Sigmoid colon (tissue), 7 donors: ENCODE data around the gene BDKRB2. TPM values are rescaled to one million over a fixed set of nuclear protein-coding genes. Genes with fewer than 3 reads are reported as not detected.

Experiments
- DNase-seq: peaks from one replicate; pipeline ENCODE4 v3.0.0-alpha.2; 2019
- H3K27ac ChIP-seq, 4 donors: fragments of 200-600 bp; sonication (generic); one replicate each; pipeline ENCODE4 v1.5.1; 2016 to 2019; ENCODE audit warnings: mild to moderate bottlenecking in 1 of 4
- H3K27me3 ChIP-seq, 3 donors: fragments of 200-600 bp; sonication (generic); one replicate each; pipeline ENCODE4 v1.5.1; 2019; ENCODE audit warnings: mild to moderate bottlenecking in 1 of 3
- H3K36me3 ChIP-seq, 4 donors: fragments of 200-600 bp; sonication (generic); one replicate each; pipeline ENCODE4 v1.5.1; 2016 to 2019
- H3K4me1 ChIP-seq, 4 donors: fragments of 200-600 bp; sonication (generic); one replicate each; pipeline ENCODE4 v1.5.1; 2017 to 2019
- H3K4me3 ChIP-seq, 4 donors: fragments of 200-600 bp; sonication (generic); one replicate each; pipeline ENCODE4 v1.5.1; 2017 to 2019; ENCODE audit warnings: mild to moderate bottlenecking in 2 of 4, moderate library complexity in 1 of 4
- H3K9me3 ChIP-seq, 4 donors: fragments of 200-600 bp in 3 of 4; sonication (generic) in 3 of 4; one replicate each; pipeline versions ENCODE4 v1.5.1 to v1.6.1; 2013 to 2019
- EP300 ChIP-seq, 4 donors: sonication (generic); formaldehyde crosslinking; IDR thresholded peaks; one replicate each; pipeline ENCODE4 v1.6.1; 2017; ENCODE audit warnings: antibody characterized with exemption in 4 of 4
- POLR2A ChIP-seq, 2 donors: fragments of 450-650 bp; IDR thresholded peaks; one replicate each; pipeline ENCODE4 v1.6.1; 2016; ENCODE audit warnings: antibody characterized with exemption in 2 of 2, mild to moderate bottlenecking in 2 of 2, moderate library complexity in 2 of 2
- POLR2AphosphoS5 ChIP-seq, 4 donors: sonication (generic); formaldehyde crosslinking; IDR thresholded peaks; one replicate each; pipeline ENCODE4 v1.6.1; 2017; ENCODE audit warnings: antibody characterized with exemption in 4 of 4
- WGBS, 2 donors: extraction: QIAGEN DNeasy Blood & Tissue Kit; methylation state at CpG; one replicate each; pipeline ENCODE4 v1.1.7; 2013; 5-methylcytosine and 5-hydroxymethylcytosine counted together
- intact Hi-C: fragments of 100-400 bp; cut with DNase I; formaldehyde crosslinking; loops from one replicate; pipeline ENCODE4 v1.15.1; 2023
- polyA plus RNA-seq, 3 donors: library from polyadenylated mRNA; stranded (reverse); fragments of 200-250 nt; gene quantifications; one replicate each; pipeline ENCODE4 v1.2.3, GENCODE V29; 2013
- total RNA-seq, 4 donors: library from RNA; depleted of rRNA; stranded (reverse); fragments of >200 nt; gene quantifications; one replicate each; pipeline ENCODE4 v1.1.0, GENCODE V29; 2016
- TF ChIP-seq, protein P1 (sequence below), 4 experiments: fragments of 450-650 bp in 3 of 4; fragments of 200-600 bp in 1 of 4; IDR thresholded peaks; one replicate each; pipeline ENCODE4 v1.5.1; 2016 to 2019; ENCODE audit warnings: antibody characterized with exemption in 4 of 4, mild to moderate bottlenecking in 3 of 4, moderate library complexity in 2 of 4
- donor health status: healthy with polysubstance abuse.
- donor health status: Bipolar disorder and iron deficiency.
- donor health status: healthy.

BDKRB2 gene
- total and polyA plus RNA-seq, 7 donors, result 1.8 to 10.8 (median 4.5) TPM

- H3K36me3 ChIP-seq, result no peaks in the 10 kb centered on the region
- TF ChIP-seq, protein P1, sequence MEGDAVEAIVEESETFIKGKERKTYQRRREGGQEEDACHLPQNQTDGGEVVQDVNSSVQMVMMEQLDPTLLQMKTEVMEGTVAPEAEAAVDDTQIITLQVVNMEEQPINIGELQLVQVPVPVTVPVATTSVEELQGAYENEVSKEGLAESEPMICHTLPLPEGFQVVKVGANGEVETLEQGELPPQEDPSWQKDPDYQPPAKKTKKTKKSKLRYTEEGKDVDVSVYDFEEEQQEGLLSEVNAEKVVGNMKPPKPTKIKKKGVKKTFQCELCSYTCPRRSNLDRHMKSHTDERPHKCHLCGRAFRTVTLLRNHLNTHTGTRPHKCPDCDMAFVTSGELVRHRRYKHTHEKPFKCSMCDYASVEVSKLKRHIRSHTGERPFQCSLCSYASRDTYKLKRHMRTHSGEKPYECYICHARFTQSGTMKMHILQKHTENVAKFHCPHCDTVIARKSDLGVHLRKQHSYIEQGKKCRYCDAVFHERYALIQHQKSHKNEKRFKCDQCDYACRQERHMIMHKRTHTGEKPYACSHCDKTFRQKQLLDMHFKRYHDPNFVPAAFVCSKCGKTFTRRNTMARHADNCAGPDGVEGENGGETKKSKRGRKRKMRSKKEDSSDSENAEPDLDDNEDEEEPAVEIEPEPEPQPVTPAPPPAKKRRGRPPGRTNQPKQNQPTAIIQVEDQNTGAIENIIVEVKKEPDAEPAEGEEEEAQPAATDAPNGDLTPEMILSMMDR (IDR thresholded peaks at IDR 0.05), result no peak
- TF ChIP-seq POLR2AphosphoS5 (IDR thresholded peaks at IDR 0.05), result no peak
- TF ChIP-seq EP300 (IDR thresholded peaks at IDR 0.05), result no peak
- TF ChIP-seq POLR2A (IDR thresholded peaks at IDR 0.05), result no peak
- H3K27me3 ChIP-seq, result no peaks in the 10 kb centered on the region
- H3K4me1 ChIP-seq, result peaks cover 0 to 16% (median 12%) of the 10 kb centered on the region in 4 donors
- no peak for DNase-seq
- peak overlapping the region in 3 of 4 donors; percentile 19 to 47 (median 37) for H3K27ac ChIP-seq
- WGBS, 2 donors, result 59 to 73% methylated on average over 8 of the region's 8 CpGs
- H3K9me3 ChIP-seq, result no peaks in the 10 kb centered on the region
- intact Hi-C loops, result no loop called here
- no peak overlapping the region for H3K4me3 ChIP-seq
These were observed 19.9 kb downstream of the BDKRB2 start for GRCh38 chr14:96224480-96225096.

DNA sequence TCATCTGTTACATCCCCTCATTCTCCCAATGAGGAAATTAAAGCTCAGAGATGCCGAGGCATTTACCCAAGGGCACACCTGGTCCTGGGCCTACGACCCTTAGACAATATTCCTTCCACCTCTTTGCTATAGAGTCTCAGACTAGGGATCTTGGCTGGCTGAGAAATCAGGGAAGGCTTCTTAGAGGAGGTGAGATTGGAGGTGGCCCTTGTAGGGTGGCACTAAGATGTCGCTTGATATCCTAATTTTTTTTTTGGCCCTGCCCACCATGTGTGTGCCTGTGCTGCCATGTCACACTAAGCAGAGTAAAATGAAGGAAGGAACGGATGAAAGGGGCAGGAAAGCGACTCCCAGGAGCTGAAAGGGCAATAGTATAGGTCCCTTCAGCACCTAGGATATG is 20.6 kb downstream of the BDKRB2 start:
- WGBS, 2 donors, result 75 to 83% methylated on average over 5 of the region's 5 CpGs
- Histone ChIP-seq H3K36me3 (no peaks in the 10 kb centered on the region), H3K27me3 (no peaks in the 10 kb centered on the region), H3K27ac (peak overlapping the region; percentile 19 to 47 (median 33)), H3K4me1 (peaks cover 0 to 14% (median 12%) of the 10 kb centered on the region in 4 donors), H3K9me3 (no peaks in the 10 kb centered on the region), H3K4me3 (no peak overlapping the region)
- TF ChIP-seq EP300 (IDR thresholded peaks at IDR 0.05) (no peak), POLR2A (IDR thresholded peaks at IDR 0.05) (no peak), POLR2AphosphoS5 (IDR thresholded peaks at IDR 0.05) (no peak)
- TF ChIP-seq, protein P1 (IDR thresholded peaks at IDR 0.05), result no peak
- no peak for DNase-seq
- intact Hi-C loops, result no loop called here

DNA sequence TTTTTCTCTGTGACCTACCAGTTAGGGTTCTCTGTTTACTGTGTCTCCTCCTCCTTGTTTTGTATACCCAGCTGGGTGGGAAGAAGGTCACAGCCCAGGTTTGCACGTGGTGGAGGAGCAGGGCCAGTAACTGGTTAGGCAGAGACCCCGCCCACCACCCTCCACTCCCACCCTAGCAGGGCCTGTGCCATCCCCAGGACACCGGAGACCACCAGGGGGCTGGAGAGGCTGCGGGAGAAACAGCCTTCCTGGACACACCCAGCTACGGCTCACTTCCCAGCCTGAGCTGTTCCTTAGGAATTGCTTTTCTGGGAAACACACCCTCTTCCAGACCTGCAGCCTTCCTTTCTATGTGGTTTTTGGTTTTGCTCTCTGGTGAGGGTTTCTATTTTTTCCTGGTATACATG is 21.1 kb downstream of the BDKRB2 start:
- H3K9me3 ChIP-seq, result no peaks in the 10 kb centered on the region
- H3K4me1 ChIP-seq, result peaks cover 0 to 9% (median 8%) of the 10 kb centered on the region in 4 donors
- intact Hi-C loops, result no loop called here
- no peak for DNase-seq
- 9 to 35% methylated on average over 5 of the region's 5 CpGs for WGBS, 2 donors
- no peaks in the 10 kb centered on the region for H3K36me3 ChIP-seq
- TF ChIP-seq EP300 (IDR thresholded peaks at IDR 0.05) (peak in 1 of 4 donors; percentile 25), POLR2A (IDR thresholded peaks at IDR 0.05) (no peak)
- no peaks in the 10 kb centered on the region for H3K27me3 ChIP-seq
- H3K27ac ChIP-seq, result peak overlapping the region; percentile 19 to 47 (median 33)
- H3K4me3 ChIP-seq, result no peak overlapping the region

GRCh38 chr14:96227428-96227827 is 22.8 kb downstream of the BDKRB2 start:
- DNase-seq, result no peak
- H3K4me3 ChIP-seq, result no peak overlapping the region
- no peaks in the 10 kb centered on the region for H3K4me1 ChIP-seq
- no peaks in the 10 kb centered on the region for H3K9me3 ChIP-seq
- H3K27ac ChIP-seq, result no peak overlapping the region
- 85 to 86% methylated on average over 7 of the region's 7 CpGs for WGBS, 2 donors
- no peaks in the 10 kb centered on the region for H3K36me3 ChIP-seq
- H3K27me3 ChIP-seq, result no peaks in the 10 kb centered on the region
- TF ChIP-seq EP300 (IDR thresholded peaks at IDR 0.05) (no peak), POLR2A (IDR thresholded peaks at IDR 0.05) (no peak), POLR2AphosphoS5 (IDR thresholded peaks at IDR 0.05) (no peak)
- TF ChIP-seq, protein P1 (IDR thresholded peaks at IDR 0.05), result no peak
- intact Hi-C loops, result no loop called here

DNA sequence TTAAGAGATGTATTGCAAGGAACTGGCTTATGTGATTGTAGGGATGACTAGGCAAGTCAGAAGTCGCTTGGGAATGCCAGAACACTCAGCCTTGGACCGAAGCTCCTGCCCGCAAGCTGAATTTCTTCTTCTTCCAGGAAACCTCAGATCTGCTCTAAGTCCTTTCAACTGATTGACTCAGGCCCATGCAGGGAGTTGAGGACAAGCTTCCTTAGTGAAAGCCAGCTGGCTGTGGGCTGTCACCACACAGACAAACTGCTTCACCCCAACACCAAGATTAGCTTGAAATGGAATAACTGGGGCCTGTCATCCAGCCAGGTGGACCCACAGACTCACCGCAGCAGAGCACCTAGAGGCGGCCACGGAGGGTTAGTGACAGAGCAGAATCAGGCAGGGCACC is 24.7 kb downstream of the BDKRB2 start:
- 89 to 90% methylated on average over 6 of the region's 6 CpGs for WGBS, 2 donors
- H3K27ac ChIP-seq, result no peak overlapping the region

More for the DNA sequence above, 24.7 kb downstream of the BDKRB2 start:
- H3K36me3 ChIP-seq, result no peaks in the 10 kb centered on the region
- TF ChIP-seq POLR2A (IDR thresholded peaks at IDR 0.05) (no peak), EP300 (IDR thresholded peaks at IDR 0.05) (no peak), POLR2AphosphoS5 (IDR thresholded peaks at IDR 0.05) (no peak)
- TF ChIP-seq, protein P1 (IDR thresholded peaks at IDR 0.05), result no peak
- H3K4me3 ChIP-seq, result no peak overlapping the region
- no peaks in the 10 kb centered on the region for H3K9me3 ChIP-seq
- peaks cover 0 to 12% (median 5%) of the 10 kb centered on the region in 4 donors for H3K4me1 ChIP-seq
- H3K27me3 ChIP-seq, result no peaks in the 10 kb centered on the region
- DNase-seq, result no peak
- intact Hi-C loops, result no loop called here
